Kidney (tissue), 14 donors: ENCODE measurements around the gene RNASEH2B. TPM values are rescaled to one million over a fixed set of nuclear protein-coding genes. Genes with fewer than 3 reads are reported as not detected.

Source experiments
- DNase-seq, 5 donors: peaks; one replicate each; pipeline ENCODE4 v3.0.0-alpha.2; 2013 to 2020
- FAIRE-seq: peaks from 2 replicates; lab custom pipeline; 2012; peaks lifted over from hg19 to GRCh38; lab: Jason Lieb, UNC
- H3K27ac ChIP-seq, 2 donors: one replicate each; pipeline ENCODE4 v1.7.0; 2013; ENCODE audit warnings: low read depth in 2 of 2, low read length in 2 of 2, inconsistent platforms in 1 of 2
- H3K27me3 ChIP-seq: one replicate; pipeline ENCODE4 v1.7.1; 2013; ENCODE audit warnings: low read length, inconsistent platforms; ENCODE audit not compliant: control insufficient read depth, insufficient read depth
- H3K36me3 ChIP-seq, 3 donors: one replicate each; pipeline versions ENCODE4 v1.7.0 to v1.7.1; 2013; ENCODE audit warnings: low read length in 3 of 3, control low read depth in 1 of 3, inconsistent platforms in 1 of 3; ENCODE audit not compliant: insufficient read depth in 3 of 3, control insufficient read depth in 2 of 3
- H3K4me1 ChIP-seq, 3 donors: one replicate each; pipeline versions ENCODE4 v1.7.0 to v1.7.1; 2013; ENCODE audit warnings: low read length in 3 of 3, inconsistent platforms in 1 of 3, low read depth in 1 of 3; ENCODE audit not compliant: control insufficient read depth in 2 of 3, insufficient read depth in 2 of 3
- H3K4me3 ChIP-seq, 3 donors: one replicate each; pipeline versions ENCODE4 v1.7.0 to v1.8.1; 2013; ENCODE audit warnings: low read length in 3 of 3, control low read depth in 1 of 3, inconsistent platforms in 1 of 3
- H3K9ac ChIP-seq, 3 donors: one replicate each; pipeline versions ENCODE4 v1.7.0 to v1.7.1; 2013; ENCODE audit warnings: low read length in 3 of 3, control low read depth in 1 of 3, inconsistent platforms in 1 of 3
- H3K9me3 ChIP-seq, 3 donors: one replicate each; pipeline versions ENCODE4 v1.7.0 to v1.7.1; 2013; ENCODE audit warnings: low read length in 3 of 3, control low read depth in 1 of 3, inconsistent platforms in 1 of 3; ENCODE audit not compliant: control insufficient read depth in 2 of 3, insufficient read depth in 1 of 3
- intact Hi-C: fragments of 100-400 bp; cut with DNase I; formaldehyde crosslinking; loops from one replicate; pipeline ENCODE4 v1.11.1; 2022
- polyA plus RNA-seq: library from polyadenylated mRNA; stranded (reverse); fragments of 350-450 nt; fragmentation: Illumina TruSeq; extraction: RNeasy Lipid Tissue Mini Kit (QIAGEN cat#74804); gene quantifications from one replicate; pipeline ENCODE4 v1.2.3, GENCODE V29; 2014; ENCODE audit warnings: low read depth, low replicate concordance; ENCODE audit not compliant: insufficient read depth
- total RNA-seq: library from RNA; stranded (reverse); fragmentation: NEBNext Ultra II Directional; extraction: Animal tissue kit (Norgen Biotek cat#: 25700); gene quantifications from one replicate; pipeline ENCODE4 v1.2.1, GENCODE V29; 2021
- TF ChIP-seq, protein P1 (sequence below): IDR thresholded peaks from 3 replicates; pipeline ENCODE4 v1.5.1; 2012; ENCODE audit warnings: mild to moderate bottlenecking, moderate library complexity, borderline replicate concordance; ENCODE audit not compliant: insufficient read depth; ENCODE audit errors: extremely low read depth
- donor health status: control.
- donor health status: control.
- donor health status: control.
- donor health status: control.
- donor health status: control.
- donor health status: DM: yes; HTN: yes; CAD: no.
- donor health status: Normal renal cell carcinoma (clear cell type).

The RNASEH2B gene
- total and polyA plus RNA-seq, 2 donors from 2014 or later = 32.5 to 37.7 TPM

DNA sequence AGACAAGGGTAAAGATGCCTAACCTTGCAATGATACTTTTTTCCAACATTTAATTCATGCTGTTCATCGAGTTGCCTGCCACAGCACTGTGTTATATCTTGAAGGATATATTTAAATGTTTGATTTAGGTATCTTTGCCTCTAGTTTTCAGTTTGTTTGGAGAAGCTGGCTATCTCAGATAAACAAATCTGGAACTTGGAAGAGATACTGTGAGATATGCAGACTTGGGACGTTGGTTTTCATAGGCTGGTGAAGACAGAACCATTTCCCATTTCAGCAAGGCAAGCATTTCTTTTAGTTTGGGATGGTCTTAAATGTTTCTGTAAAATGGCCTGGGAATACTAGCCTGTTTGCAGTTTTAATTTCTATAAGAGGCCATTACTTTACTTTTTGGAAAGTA, 3.3 kb downstream of the RNASEH2B start:
- intact Hi-C loops = no loop called here
- H3K4me3 ChIP-seq = no peak overlapping the region
- peaks cover 0 to 16% (median 8%) of the 10 kb centered on the region in 3 donors for H3K4me1 ChIP-seq
- no peaks in the 10 kb centered on the region for H3K36me3 ChIP-seq
- no peak overlapping the region for H3K27ac ChIP-seq
- no peak overlapping the region for H3K9ac ChIP-seq
- H3K9me3 ChIP-seq = no peaks in the 10 kb centered on the region
- no peaks in the 10 kb centered on the region for H3K27me3 ChIP-seq
- DNase-seq (no peak), FAIRE-seq (no peak)
- TF ChIP-seq, protein P1, sequence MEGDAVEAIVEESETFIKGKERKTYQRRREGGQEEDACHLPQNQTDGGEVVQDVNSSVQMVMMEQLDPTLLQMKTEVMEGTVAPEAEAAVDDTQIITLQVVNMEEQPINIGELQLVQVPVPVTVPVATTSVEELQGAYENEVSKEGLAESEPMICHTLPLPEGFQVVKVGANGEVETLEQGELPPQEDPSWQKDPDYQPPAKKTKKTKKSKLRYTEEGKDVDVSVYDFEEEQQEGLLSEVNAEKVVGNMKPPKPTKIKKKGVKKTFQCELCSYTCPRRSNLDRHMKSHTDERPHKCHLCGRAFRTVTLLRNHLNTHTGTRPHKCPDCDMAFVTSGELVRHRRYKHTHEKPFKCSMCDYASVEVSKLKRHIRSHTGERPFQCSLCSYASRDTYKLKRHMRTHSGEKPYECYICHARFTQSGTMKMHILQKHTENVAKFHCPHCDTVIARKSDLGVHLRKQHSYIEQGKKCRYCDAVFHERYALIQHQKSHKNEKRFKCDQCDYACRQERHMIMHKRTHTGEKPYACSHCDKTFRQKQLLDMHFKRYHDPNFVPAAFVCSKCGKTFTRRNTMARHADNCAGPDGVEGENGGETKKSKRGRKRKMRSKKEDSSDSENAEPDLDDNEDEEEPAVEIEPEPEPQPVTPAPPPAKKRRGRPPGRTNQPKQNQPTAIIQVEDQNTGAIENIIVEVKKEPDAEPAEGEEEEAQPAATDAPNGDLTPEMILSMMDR = no peak

DNA sequence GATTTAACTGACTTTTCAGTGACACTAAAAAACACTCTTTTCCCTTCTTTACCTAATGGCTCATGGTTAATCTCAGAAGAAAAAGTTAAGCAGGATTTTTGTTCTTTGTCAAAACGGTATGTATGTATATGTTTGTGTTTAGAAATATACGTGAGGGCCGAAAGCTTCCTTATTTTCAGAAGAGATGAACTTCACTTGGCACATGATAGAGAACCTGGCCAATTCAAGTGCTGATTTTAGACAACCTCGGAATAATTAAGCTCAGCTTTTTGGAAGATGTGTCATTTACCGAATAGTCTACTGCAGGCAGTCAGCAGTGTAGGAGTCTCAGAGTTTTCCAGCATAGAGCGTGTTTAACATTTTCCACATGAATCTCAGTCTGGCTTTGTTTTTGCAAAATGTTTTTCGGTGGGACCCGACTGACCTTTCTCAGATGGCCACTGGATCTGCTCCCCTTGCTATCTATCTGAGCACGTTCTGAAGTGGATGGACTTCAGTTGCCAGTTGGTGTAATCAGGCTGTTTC, 4.6 kb downstream of the RNASEH2B start:
- Histone ChIP-seq H3K27ac (no peak overlapping the region), H3K9ac (no peak overlapping the region), H3K4me1 (peaks cover 0 to 16% (median 8%) of the 10 kb centered on the region in 3 donors), H3K9me3 (no peaks in the 10 kb centered on the region), H3K27me3 (no peaks in the 10 kb centered on the region), H3K36me3 (no peaks in the 10 kb centered on the region), H3K4me3 (no peak overlapping the region)
- intact Hi-C loops = no loop called here
- DNase-seq (no peak), FAIRE-seq (no peak)
- TF ChIP-seq, protein P1 = no peak

DNA sequence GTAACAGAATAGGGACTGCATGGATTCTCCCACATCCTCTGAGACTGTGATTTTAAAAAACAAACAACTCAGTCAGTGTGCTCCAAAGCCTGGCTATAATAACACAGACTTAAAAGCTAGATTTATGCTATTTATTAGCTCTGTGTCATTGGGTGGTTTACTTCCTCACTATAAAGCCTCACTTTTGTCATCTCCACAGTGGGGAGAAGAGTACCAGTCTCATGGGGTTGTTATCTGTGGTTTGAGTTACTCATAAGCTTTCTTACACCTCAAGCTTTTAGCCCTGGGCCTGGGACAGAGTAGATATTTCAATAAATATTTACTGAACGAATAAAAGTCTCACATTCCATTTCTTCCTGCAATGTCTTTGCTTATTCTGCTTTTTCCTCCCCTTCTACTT, 5.3 kb downstream of the RNASEH2B start:
- no peak overlapping the region for H3K27ac ChIP-seq
- no peak overlapping the region for H3K4me3 ChIP-seq
- no peak overlapping the region for H3K9ac ChIP-seq
- intact Hi-C loops = no loop called here
- no peaks in the 10 kb centered on the region for H3K36me3 ChIP-seq
- H3K4me1 ChIP-seq = peaks cover 0 to 16% (median 8%) of the 10 kb centered on the region in 3 donors
- TF ChIP-seq, protein P1 = no peak
- DNase-seq (no peak), FAIRE-seq (no peak)
- H3K27me3 ChIP-seq = no peaks in the 10 kb centered on the region
- no peaks in the 10 kb centered on the region for H3K9me3 ChIP-seq

DNA sequence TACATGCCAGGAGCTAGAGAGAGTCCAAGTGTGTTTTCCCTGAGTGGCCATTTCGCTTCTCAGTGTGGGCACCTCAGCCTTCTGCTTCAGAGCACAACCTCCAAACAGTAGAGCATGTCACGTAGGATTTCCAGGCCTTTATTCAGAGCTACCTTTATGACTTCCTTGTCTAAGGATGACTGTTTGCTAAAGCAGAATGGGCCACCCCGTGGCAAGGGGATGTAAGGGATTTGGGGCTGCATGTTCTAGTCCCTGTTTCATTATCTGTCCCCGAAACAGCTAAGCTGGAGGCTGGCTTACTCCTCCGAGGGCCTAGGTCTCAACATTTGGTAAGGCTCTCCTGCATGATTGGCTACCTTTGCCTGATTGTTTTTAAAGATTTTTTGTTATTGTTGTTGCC, 6.0 kb downstream of the RNASEH2B start:
- peaks cover 0 to 15% (median 8%) of the 10 kb centered on the region in 3 donors for H3K4me1 ChIP-seq
- FAIRE-seq (no peak), DNase-seq (no peak)
- intact Hi-C loops = no loop called here
- H3K9ac ChIP-seq = no peak overlapping the region
- no peaks in the 10 kb centered on the region for H3K36me3 ChIP-seq
- no peaks in the 10 kb centered on the region for H3K9me3 ChIP-seq
- H3K4me3 ChIP-seq = no peak overlapping the region
- TF ChIP-seq, protein P1 = no peak
- no peak overlapping the region for H3K27ac ChIP-seq
- H3K27me3 ChIP-seq = no peaks in the 10 kb centered on the region
